Measurements from ENCODE around the gene LIMS1. TPM values are rescaled to one million over a fixed set of nuclear protein-coding genes. Genes with fewer than 3 reads are reported as not detected.
"Not testable (repeated sequence)": the region's sequence is repeated elsewhere in the genome, so short reads cannot be mapped to it uniquely, and the experiment has no call there.

Gene LIMS1
- polyA plus RNA-seq, 2 donors: 11.0 to 14.4 TPM

- not testable (repeated sequence) for H3K4me3 ChIP-seq (ENCODE audit: low read depth in 1 of 2, low read length in 2 of 2); H3K36me3 ChIP-seq (ENCODE audit: control insufficient read depth in 2 of 2, insufficient read depth in 2 of 2, low read length in 1 of 2); H3K9me3 ChIP-seq (ENCODE audit: control insufficient read depth in 2 of 2, insufficient read depth in 1 of 2, low read depth in 1 of 2, low read length in 1 of 2); H3K4me1 ChIP-seq (ENCODE audit: control insufficient read depth in 2 of 2, insufficient read depth in 2 of 2, low read length in 1 of 2); H3K27me3 ChIP-seq (ENCODE audit: control insufficient read depth in 1 of 2, insufficient read depth in 2 of 2, low read length in 2 of 2)
- WGBS, 2 donors: 65 to 69% methylated on average over 4 of the region's 4 CpGs
- H3K27ac ChIP-seq (ENCODE audit: low read depth in 2 of 2, low read length in 1 of 2): peak overlapping the region in 1 of 2 donors; percentile 42
Measured at GRCh38 chr2:108661493-108661892, 127.2 kb downstream of the LIMS1 start.

- H3K4me3 ChIP-seq (ENCODE audit: low read depth in 1 of 2, low read length in 2 of 2); H3K27me3 ChIP-seq (ENCODE audit: control insufficient read depth in 1 of 2, insufficient read depth in 2 of 2, low read length in 2 of 2); H3K4me1 ChIP-seq (ENCODE audit: control insufficient read depth in 2 of 2, insufficient read depth in 2 of 2, low read length in 1 of 2); H3K36me3 ChIP-seq (ENCODE audit: control insufficient read depth in 2 of 2, insufficient read depth in 2 of 2, low read length in 1 of 2); H3K9me3 ChIP-seq (ENCODE audit: control insufficient read depth in 2 of 2, insufficient read depth in 1 of 2, low read depth in 1 of 2, low read length in 1 of 2): not testable (repeated sequence)
- 50 to 51% methylated on average over 5 of the region's 5 CpGs for WGBS, 2 donors
- peak overlapping the region in 1 of 2 donors; percentile 4 for H3K27ac ChIP-seq (ENCODE audit: low read depth in 2 of 2, low read length in 1 of 2)
Measured at GRCh38 chr2:108662207-108662612, 127.9 kb downstream of the LIMS1 start.

GRCh38 chr2:108663346-108663745 is 129.1 kb downstream of the LIMS1 start:
- 86 to 90% methylated on average over 2 of the region's 2 CpGs for WGBS, 2 donors
- not testable (repeated sequence) for H3K9me3 ChIP-seq (ENCODE audit: control insufficient read depth in 2 of 2, insufficient read depth in 1 of 2, low read depth in 1 of 2, low read length in 1 of 2); H3K27me3 ChIP-seq (ENCODE audit: control insufficient read depth in 1 of 2, insufficient read depth in 2 of 2, low read length in 2 of 2); H3K4me3 ChIP-seq (ENCODE audit: low read depth in 1 of 2, low read length in 2 of 2); H3K36me3 ChIP-seq (ENCODE audit: control insufficient read depth in 2 of 2, insufficient read depth in 2 of 2, low read length in 1 of 2); H3K4me1 ChIP-seq (ENCODE audit: control insufficient read depth in 2 of 2, insufficient read depth in 2 of 2, low read length in 1 of 2); H3K27ac ChIP-seq (ENCODE audit: low read depth in 2 of 2, low read length in 1 of 2)

- WGBS, 2 donors: 74 to 88% methylated on average over 3 of the region's 3 CpGs
- H3K27ac ChIP-seq (ENCODE audit: low read depth in 2 of 2, low read length in 1 of 2); H3K4me1 ChIP-seq (ENCODE audit: control insufficient read depth in 2 of 2, insufficient read depth in 2 of 2, low read length in 1 of 2): not testable (repeated sequence)
Measured at GRCh38 chr2:108664089-108664488, 129.8 kb downstream of the LIMS1 start.

GRCh38 chr2:108664979-108665378 is 130.7 kb downstream of the LIMS1 start:
- H3K4me1 ChIP-seq (ENCODE audit: control insufficient read depth in 2 of 2, insufficient read depth in 2 of 2, low read length in 1 of 2); H3K27ac ChIP-seq (ENCODE audit: low read depth in 2 of 2, low read length in 1 of 2): not testable (repeated sequence)
- WGBS, 2 donors: 84 to 90% methylated on average over 1 of the region's 1 CpG

More at GRCh38 chr2:108664089-108664488, 129.8 kb downstream of the LIMS1 start:
- H3K4me3 ChIP-seq (ENCODE audit: low read depth in 1 of 2, low read length in 2 of 2); H3K27me3 ChIP-seq (ENCODE audit: control insufficient read depth in 1 of 2, insufficient read depth in 2 of 2, low read length in 2 of 2); H3K9me3 ChIP-seq (ENCODE audit: control insufficient read depth in 2 of 2, insufficient read depth in 1 of 2, low read depth in 1 of 2, low read length in 1 of 2); H3K36me3 ChIP-seq (ENCODE audit: control insufficient read depth in 2 of 2, insufficient read depth in 2 of 2, low read length in 1 of 2): not testable (repeated sequence)

GRCh38 chr2:108665975-108666374 is 131.7 kb downstream of the LIMS1 start:
- H3K4me3 ChIP-seq (ENCODE audit: low read depth in 1 of 2, low read length in 2 of 2); H3K9me3 ChIP-seq (ENCODE audit: control insufficient read depth in 2 of 2, insufficient read depth in 1 of 2, low read depth in 1 of 2, low read length in 1 of 2); H3K27ac ChIP-seq (ENCODE audit: low read depth in 2 of 2, low read length in 1 of 2); H3K4me1 ChIP-seq (ENCODE audit: control insufficient read depth in 2 of 2, insufficient read depth in 2 of 2, low read length in 1 of 2); H3K36me3 ChIP-seq (ENCODE audit: control insufficient read depth in 2 of 2, insufficient read depth in 2 of 2, low read length in 1 of 2); H3K27me3 ChIP-seq (ENCODE audit: control insufficient read depth in 1 of 2, insufficient read depth in 2 of 2, low read length in 2 of 2): not testable (repeated sequence)
- WGBS, 2 donors: 75 to 90% methylated on average over 2 of the region's 4 CpGs

More at GRCh38 chr2:108664979-108665378, 130.7 kb downstream of the LIMS1 start:
- H3K4me3 ChIP-seq (ENCODE audit: low read depth in 1 of 2, low read length in 2 of 2); H3K36me3 ChIP-seq (ENCODE audit: control insufficient read depth in 2 of 2, insufficient read depth in 2 of 2, low read length in 1 of 2); H3K9me3 ChIP-seq (ENCODE audit: control insufficient read depth in 2 of 2, insufficient read depth in 1 of 2, low read depth in 1 of 2, low read length in 1 of 2); H3K27me3 ChIP-seq (ENCODE audit: control insufficient read depth in 1 of 2, insufficient read depth in 2 of 2, low read length in 2 of 2): not testable (repeated sequence)

- not testable (repeated sequence) for H3K4me3 ChIP-seq (ENCODE audit: low read depth in 1 of 2, low read length in 2 of 2); H3K27me3 ChIP-seq (ENCODE audit: control insufficient read depth in 1 of 2, insufficient read depth in 2 of 2, low read length in 2 of 2); H3K27ac ChIP-seq (ENCODE audit: low read depth in 2 of 2, low read length in 1 of 2); H3K9me3 ChIP-seq (ENCODE audit: control insufficient read depth in 2 of 2, insufficient read depth in 1 of 2, low read depth in 1 of 2, low read length in 1 of 2); H3K36me3 ChIP-seq (ENCODE audit: control insufficient read depth in 2 of 2, insufficient read depth in 2 of 2, low read length in 1 of 2); H3K4me1 ChIP-seq (ENCODE audit: control insufficient read depth in 2 of 2, insufficient read depth in 2 of 2, low read length in 1 of 2)
- 82 to 87% methylated on average over 2 of the region's 2 CpGs for WGBS, 2 donors
Measured at GRCh38 chr2:108667140-108667539, 132.9 kb downstream of the LIMS1 start.

- not testable (repeated sequence) for H3K27me3 ChIP-seq (ENCODE audit: control insufficient read depth in 1 of 2, insufficient read depth in 2 of 2, low read length in 2 of 2); H3K4me3 ChIP-seq (ENCODE audit: low read depth in 1 of 2, low read length in 2 of 2); H3K4me1 ChIP-seq (ENCODE audit: control insufficient read depth in 2 of 2, insufficient read depth in 2 of 2, low read length in 1 of 2); H3K9me3 ChIP-seq (ENCODE audit: control insufficient read depth in 2 of 2, insufficient read depth in 1 of 2, low read depth in 1 of 2, low read length in 1 of 2); H3K36me3 ChIP-seq (ENCODE audit: control insufficient read depth in 2 of 2, insufficient read depth in 2 of 2, low read length in 1 of 2); H3K27ac ChIP-seq (ENCODE audit: low read depth in 2 of 2, low read length in 1 of 2)
- 65 to 71% methylated on average over 1 of the region's 1 CpG for WGBS, 2 donors
Measured at GRCh38 chr2:108670282-108670681, 136.0 kb downstream of the LIMS1 start.

- H3K27ac ChIP-seq (ENCODE audit: low read depth in 2 of 2, low read length in 1 of 2); H3K36me3 ChIP-seq (ENCODE audit: control insufficient read depth in 2 of 2, insufficient read depth in 2 of 2, low read length in 1 of 2); H3K4me1 ChIP-seq (ENCODE audit: control insufficient read depth in 2 of 2, insufficient read depth in 2 of 2, low read length in 1 of 2); H3K4me3 ChIP-seq (ENCODE audit: low read depth in 1 of 2, low read length in 2 of 2); H3K9me3 ChIP-seq (ENCODE audit: control insufficient read depth in 2 of 2, insufficient read depth in 1 of 2, low read depth in 1 of 2, low read length in 1 of 2); H3K27me3 ChIP-seq (ENCODE audit: control insufficient read depth in 1 of 2, insufficient read depth in 2 of 2, low read length in 2 of 2): not testable (repeated sequence)
- WGBS, 2 donors: 40 to 60% methylated on average over 1 of the region's 6 CpGs
Measured at GRCh38 chr2:108672200-108672805, 138.0 kb downstream of the LIMS1 start.

GRCh38 chr2:108676522-108676921 is 142.3 kb downstream of the LIMS1 start:
- not testable (repeated sequence) for H3K27me3 ChIP-seq (ENCODE audit: control insufficient read depth in 1 of 2, insufficient read depth in 2 of 2, low read length in 2 of 2); H3K4me1 ChIP-seq (ENCODE audit: control insufficient read depth in 2 of 2, insufficient read depth in 2 of 2, low read length in 1 of 2); H3K36me3 ChIP-seq (ENCODE audit: control insufficient read depth in 2 of 2, insufficient read depth in 2 of 2, low read length in 1 of 2); H3K4me3 ChIP-seq (ENCODE audit: low read depth in 1 of 2, low read length in 2 of 2); H3K9me3 ChIP-seq (ENCODE audit: control insufficient read depth in 2 of 2, insufficient read depth in 1 of 2, low read depth in 1 of 2, low read length in 1 of 2); H3K27ac ChIP-seq (ENCODE audit: low read depth in 2 of 2, low read length in 1 of 2)
- 100% methylated on average over 1 of the region's 1 CpG; no CpG with 5 or more reads in 1 of the 2 donors for WGBS, 2 donors
